Upper lobe of left lung (tissue), 6 donors: ENCODE data around the gene PBOV1. TPM values are rescaled to one million over a fixed set of nuclear protein-coding genes. Genes with fewer than 3 reads are reported as not detected.

Source experiments
- ATAC-seq, 2 donors: fragments of 200-7000 bp; cut with Tn5 transposase; one replicate each; pipeline ENCODE4 v1.9.1; 2022; ENCODE audit warnings: mild to moderate bottlenecking in 2 of 2, moderate library complexity in 2 of 2; ENCODE audit not compliant: low FRiP score in 2 of 2
- DNase-seq, 2 donors: peaks; one replicate each; pipeline ENCODE4 v3.0.0-alpha.2; 2019 to 2020
- H3K27ac ChIP-seq, 4 donors: fragments of 200-600 bp; sonication (generic); one replicate each; pipeline ENCODE4 v1.5.1; 2016 to 2019
- H3K27me3 ChIP-seq, 4 donors: fragments of 200-600 bp; sonication (generic); one replicate each; pipeline ENCODE4 v1.5.1; 2017 to 2019
- H3K36me3 ChIP-seq, 4 donors: fragments of 200-600 bp; sonication (generic); one replicate each; pipeline ENCODE4 v1.5.1; 2016 to 2019
- H3K4me1 ChIP-seq, 4 donors: fragments of 200-600 bp; sonication (generic); one replicate each; pipeline ENCODE4 v1.5.1; 2018 to 2019
- H3K4me3 ChIP-seq, 4 donors: fragments of 200-600 bp; sonication (generic); one replicate each; pipeline ENCODE4 v1.5.1; 2017 to 2019; ENCODE audit warnings: mild to moderate bottlenecking in 2 of 4, moderate library complexity in 1 of 4
- H3K9me3 ChIP-seq, 4 donors: fragments of 200-600 bp; sonication (generic); one replicate each; pipeline ENCODE4 v1.5.1; 2018 to 2019
- EP300 ChIP-seq, 4 donors: sonication (generic); formaldehyde crosslinking; IDR thresholded peaks; one replicate each; pipeline ENCODE4 v1.5.1; 2017; ENCODE audit warnings: antibody characterized with exemption in 4 of 4, control low read depth in 2 of 4
- POLR2A ChIP-seq, 4 donors: fragments of 450-650 bp; IDR thresholded peaks; one replicate each; pipeline ENCODE4 v1.5.1; 2016 to 2017; ENCODE audit warnings: antibody characterized with exemption in 4 of 4, mild to moderate bottlenecking in 2 of 4
- POLR2AphosphoS5 ChIP-seq, 2 donors: sonication (generic); formaldehyde crosslinking; IDR thresholded peaks; one replicate each; pipeline ENCODE4 v1.5.1; 2017; ENCODE audit warnings: antibody characterized with exemption in 2 of 2
- whole genome bisulfite sequencing, 2 donors: methylation state at CpG; one replicate each; pipeline ENCODE4 v1.1.5; 2017 to 2018; 5-methylcytosine and 5-hydroxymethylcytosine counted together
- total RNA-seq, 6 donors: library from RNA; depleted of rRNA in 4 of 6; stranded (reverse); fragments of >200 nt in 4 of 6; gene quantifications; one replicate each; pipeline versions ENCODE4 v1.1.0 to v1.2.1, GENCODE V29; 2016 to 2021
- TF ChIP-seq, protein P1 (sequence below), 6 experiments: fragments of 450-650 bp in 4 of 6; fragments of 200-600 bp in 2 of 6; sonication (generic) in 2 of 6; IDR thresholded peaks; one replicate each; pipeline ENCODE4 v1.5.1; 2016 to 2019; ENCODE audit warnings: antibody characterized with exemption in 6 of 6
- donor health status: DM: no; HTN: no; CAD: no; lungs with moderate emphysema.
- donor health status: DM: no; HTN: yes; CAD: no; lungs with severe emphysema.

Gene PBOV1
- total RNA-seq, result not detected

DNA sequence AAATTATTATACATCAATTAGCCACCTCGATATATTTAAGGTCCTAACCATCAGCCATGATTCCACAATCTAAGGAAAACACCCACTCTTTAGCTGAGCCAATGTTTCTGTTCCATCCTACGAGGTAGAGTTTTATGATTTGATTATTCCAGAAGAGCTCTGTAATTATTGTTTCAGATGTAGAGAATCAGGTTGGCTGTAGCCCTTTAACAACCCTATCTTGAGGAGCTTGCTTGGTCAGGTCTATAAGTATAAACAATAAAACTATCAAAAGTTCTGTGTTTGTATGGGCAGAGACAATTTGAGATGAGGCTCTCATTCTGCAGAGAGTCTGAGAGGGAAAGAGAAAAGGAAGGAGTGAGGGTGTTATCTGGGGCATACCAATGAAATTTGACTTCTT is at the start of gene PBOV1:
Gene PBOV1, minus strand, starts transcription at position 43 of the 400 bp plus-strand sequence. CDS start 96 bp downstream, outside the sequence.
- no peaks in the 10 kb centered on the region for H3K27me3 ChIP-seq
- TF ChIP-seq POLR2AphosphoS5 (IDR thresholded peaks at IDR 0.05), result no peak
- no peak for TF ChIP-seq EP300 (IDR thresholded peaks at IDR 0.05)
- no peak for TF ChIP-seq POLR2A (IDR thresholded peaks at IDR 0.05)
- TF ChIP-seq, protein P1, sequence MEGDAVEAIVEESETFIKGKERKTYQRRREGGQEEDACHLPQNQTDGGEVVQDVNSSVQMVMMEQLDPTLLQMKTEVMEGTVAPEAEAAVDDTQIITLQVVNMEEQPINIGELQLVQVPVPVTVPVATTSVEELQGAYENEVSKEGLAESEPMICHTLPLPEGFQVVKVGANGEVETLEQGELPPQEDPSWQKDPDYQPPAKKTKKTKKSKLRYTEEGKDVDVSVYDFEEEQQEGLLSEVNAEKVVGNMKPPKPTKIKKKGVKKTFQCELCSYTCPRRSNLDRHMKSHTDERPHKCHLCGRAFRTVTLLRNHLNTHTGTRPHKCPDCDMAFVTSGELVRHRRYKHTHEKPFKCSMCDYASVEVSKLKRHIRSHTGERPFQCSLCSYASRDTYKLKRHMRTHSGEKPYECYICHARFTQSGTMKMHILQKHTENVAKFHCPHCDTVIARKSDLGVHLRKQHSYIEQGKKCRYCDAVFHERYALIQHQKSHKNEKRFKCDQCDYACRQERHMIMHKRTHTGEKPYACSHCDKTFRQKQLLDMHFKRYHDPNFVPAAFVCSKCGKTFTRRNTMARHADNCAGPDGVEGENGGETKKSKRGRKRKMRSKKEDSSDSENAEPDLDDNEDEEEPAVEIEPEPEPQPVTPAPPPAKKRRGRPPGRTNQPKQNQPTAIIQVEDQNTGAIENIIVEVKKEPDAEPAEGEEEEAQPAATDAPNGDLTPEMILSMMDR (IDR thresholded peaks at IDR 0.05), result no peak
- ATAC-seq (no peak), DNase-seq (no peak)
- no peaks in the 10 kb centered on the region for H3K36me3 ChIP-seq
- WGBS, 2 donors, result 77 to 88% methylated on average over 2 of the region's 2 CpGs
- no peak within 1 kb of the TSS for H3K4me3 ChIP-seq
- H3K9me3 ChIP-seq, result no peaks in the 10 kb centered on the region
- peaks cover 0 to 1% (median 0%) of the 10 kb centered on the region in 4 donors for H3K4me1 ChIP-seq
- H3K27ac ChIP-seq, result no peak within 1 kb of the TSS

DNA sequence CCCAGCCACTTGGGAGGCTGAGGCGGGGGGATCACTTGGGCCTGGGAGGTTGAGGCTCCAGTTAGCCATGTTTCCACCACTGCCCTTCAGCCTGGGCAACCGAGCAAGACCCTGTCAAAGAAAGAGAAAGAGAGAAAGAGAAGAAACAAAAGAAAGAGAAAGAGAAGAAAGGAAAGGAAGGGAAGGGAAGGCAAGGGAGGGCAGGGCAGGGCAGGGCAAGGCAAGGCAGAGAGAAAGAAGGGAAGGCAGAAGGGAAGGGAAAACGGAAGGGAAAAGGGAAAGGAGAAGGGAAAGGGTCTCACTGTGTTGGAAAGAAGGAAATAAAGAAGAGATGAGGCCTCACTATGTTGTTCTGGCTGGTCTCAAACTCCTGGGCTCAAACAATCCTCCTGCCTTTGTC is 47.8 kb upstream of the PBOV1 start:
- Histone ChIP-seq H3K4me1 (no peaks in the 10 kb centered on the region), H3K27ac (no peak overlapping the region), H3K4me3 (no peak overlapping the region), H3K36me3 (peaks cover 0 to 14% (median 8%) of the 10 kb centered on the region in 4 donors), H3K27me3 (no peaks in the 10 kb centered on the region), H3K9me3 (no peaks in the 10 kb centered on the region)
- ATAC-seq (no peak), DNase-seq (no peak)
- TF ChIP-seq POLR2AphosphoS5 (IDR thresholded peaks at IDR 0.05) (no peak), EP300 (IDR thresholded peaks at IDR 0.05) (no peak)
- 91% methylated on average over 3 of the region's 3 CpGs for WGBS, 2 donors

DNA sequence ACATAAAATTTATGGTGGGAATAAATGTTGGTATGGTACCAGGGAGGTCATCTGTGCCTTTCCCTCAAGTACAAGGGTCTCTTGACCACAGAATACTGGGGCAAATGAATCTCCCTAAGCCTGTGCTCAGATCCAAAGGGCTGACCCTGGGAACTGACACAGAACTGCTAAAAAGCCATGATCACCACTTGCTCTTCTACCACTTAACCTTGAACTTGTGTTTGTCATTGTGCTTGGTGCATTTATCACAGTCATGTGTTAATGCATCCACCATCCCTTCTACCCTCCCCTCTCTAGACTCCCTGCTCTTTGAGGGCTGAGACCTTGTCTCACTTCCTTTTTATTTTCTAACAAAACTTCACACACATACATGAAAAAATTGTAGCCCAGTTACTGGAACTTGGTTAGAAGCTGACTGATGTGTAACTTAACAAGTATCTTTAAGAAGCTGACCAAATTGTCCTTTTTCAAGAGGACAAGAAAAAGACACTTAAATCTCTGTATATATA is 46.1 kb upstream of the PBOV1 start:
- ATAC-seq (no peak), DNase-seq (no peak)
- TF ChIP-seq EP300 (IDR thresholded peaks at IDR 0.05), result no peak
- no peak for TF ChIP-seq POLR2AphosphoS5 (IDR thresholded peaks at IDR 0.05)
- TF ChIP-seq, protein P1 (IDR thresholded peaks at IDR 0.05), result no peak
- TF ChIP-seq POLR2A (IDR thresholded peaks at IDR 0.05), result no peak
- Histone ChIP-seq H3K4me1 (peaks cover 0 to under 1% (median 0%) of the 10 kb centered on the region in 4 donors), H3K9me3 (no peaks in the 10 kb centered on the region), H3K4me3 (no peak overlapping the region), H3K36me3 (peaks cover 0 to 14% (median 8%) of the 10 kb centered on the region in 4 donors), H3K27me3 (no peaks in the 10 kb centered on the region), H3K27ac (no peak overlapping the region)

DNA sequence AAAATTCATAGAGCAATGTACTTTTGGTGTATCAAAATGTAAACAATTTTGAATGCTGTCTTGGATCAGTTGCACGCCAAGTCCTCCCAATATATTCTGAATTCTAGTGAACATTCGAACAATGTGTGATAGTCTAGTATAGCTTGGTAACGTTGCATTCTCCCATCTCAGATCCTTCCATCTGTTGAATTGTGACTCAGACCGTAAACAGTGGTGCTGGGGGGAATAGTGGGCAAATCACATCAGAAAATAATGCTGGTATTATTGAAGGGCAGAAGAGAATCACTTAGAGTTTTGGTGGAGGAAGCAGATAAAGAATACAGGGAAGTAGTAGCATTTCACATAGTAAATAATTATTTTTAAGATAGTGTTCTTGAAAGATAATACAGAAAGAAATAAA is 45.7 kb upstream of the PBOV1 start:
- Histone ChIP-seq H3K4me3 (no peak overlapping the region), H3K9me3 (no peaks in the 10 kb centered on the region), H3K27me3 (no peaks in the 10 kb centered on the region), H3K4me1 (peaks cover 0 to 5% (median 0%) of the 10 kb centered on the region in 4 donors), H3K27ac (no peak overlapping the region), H3K36me3 (peaks cover 0 to 14% (median 8%) of the 10 kb centered on the region in 4 donors)
- DNase-seq (no peak), ATAC-seq (no peak)
- WGBS, 2 donors, result 73 to 82% methylated on average over 4 of the region's 4 CpGs
- TF ChIP-seq POLR2A (IDR thresholded peaks at IDR 0.05) (no peak), POLR2AphosphoS5 (IDR thresholded peaks at IDR 0.05) (no peak), EP300 (IDR thresholded peaks at IDR 0.05) (no peak)
- TF ChIP-seq, protein P1 (IDR thresholded peaks at IDR 0.05), result no peak

DNA sequence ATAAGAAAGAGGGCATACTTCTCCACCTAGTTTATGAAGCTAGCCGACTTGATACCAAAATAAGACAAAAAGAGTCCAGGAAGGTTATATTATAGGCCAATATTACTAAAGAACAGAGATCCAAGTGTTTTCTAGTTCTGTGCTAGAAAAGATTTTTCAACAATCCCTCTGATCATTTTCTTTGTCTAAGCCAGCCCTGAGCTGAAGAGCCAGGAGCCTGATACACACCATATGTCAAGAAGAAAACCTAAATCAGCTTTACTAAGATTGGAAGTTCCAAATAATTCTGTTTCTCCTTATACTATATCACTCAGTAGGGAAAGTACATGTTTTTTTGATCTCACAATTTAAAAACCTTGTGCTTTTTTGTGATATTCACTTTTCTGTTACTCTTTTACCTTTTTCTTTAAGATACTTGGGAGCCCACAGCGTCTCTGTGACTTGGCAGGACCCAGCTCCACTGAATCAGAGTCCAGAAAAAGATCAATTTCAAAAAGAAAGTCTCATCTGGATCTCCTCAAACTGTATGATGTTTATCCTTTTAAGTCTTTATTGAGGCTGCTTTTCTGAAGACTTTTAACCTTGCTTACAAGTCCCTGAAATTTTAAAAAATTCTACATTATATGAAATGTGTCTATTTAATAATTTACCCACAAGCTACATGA is 43.0 kb upstream of the PBOV1 start:
- peaks cover 0 to 19% (median 8%) of the 10 kb centered on the region in 4 donors for H3K36me3 ChIP-seq
- ATAC-seq, result no peak
- 78 to 93% methylated on average over 2 of the region's 2 CpGs for WGBS, 2 donors
- no peaks in the 10 kb centered on the region for H3K27me3 ChIP-seq
- no peak overlapping the region for H3K27ac ChIP-seq
- peaks cover 0 to 11% (median 1%) of the 10 kb centered on the region in 4 donors for H3K4me1 ChIP-seq
- no peaks in the 10 kb centered on the region for H3K9me3 ChIP-seq
- no peak overlapping the region for H3K4me3 ChIP-seq
- DNase-seq, result no peak
- TF ChIP-seq POLR2AphosphoS5 (IDR thresholded peaks at IDR 0.05), result no peak
- TF ChIP-seq, protein P1 (IDR thresholded peaks at IDR 0.05), result no peak
- TF ChIP-seq EP300 (IDR thresholded peaks at IDR 0.05), result no peak
- no peak for TF ChIP-seq POLR2A (IDR thresholded peaks at IDR 0.05)
